Epithelial cell of esophagus (primary cell): ENCODE data around the gene CFAP20DC.

Experiments
- DNase-seq: peaks from one replicate; pipeline ENCODE4 v3.0.0; 2010; ENCODE audit warnings: low read depth
- H3K4me3 ChIP-seq: 2 replicates; pipeline ENCODE4 v1.5.1; 2011; ENCODE audit warnings: mild to moderate bottlenecking, low read length, control low read depth
- CTCF ChIP-seq: IDR thresholded peaks from 2 replicates; pipeline ENCODE4 v1.5.1; 2011; ENCODE audit warnings: low read depth, mild to moderate bottlenecking, low read length, control low read depth, inconsistent platforms; ENCODE audit not compliant: insufficient read depth; ENCODE audit errors: missing control alignments

CFAP20DC gene

GRCh38 chr3:58743296-58743695 is 306.5 kb downstream of the CFAP20DC start:
- no peak overlapping the region for H3K4me3 ChIP-seq
- no peak for DNase-seq
- TF ChIP-seq CTCF: no peak

GRCh38 chr3:58742239-58742638 is 307.6 kb downstream of the CFAP20DC start:
- H3K4me3 ChIP-seq: no peak overlapping the region
- TF ChIP-seq CTCF: no peak
- DNase-seq: no peak

- DNase-seq: no peak
- no peak overlapping the region for H3K4me3 ChIP-seq
- no peak for TF ChIP-seq CTCF
These were observed 312.2 kb downstream of the CFAP20DC start for GRCh38 chr3:58737644-58738043.

GRCh38 chr3:58731673-58732072 is 318.2 kb downstream of the CFAP20DC start:
- no peak for TF ChIP-seq CTCF
- no peak for DNase-seq
- H3K4me3 ChIP-seq: no peak overlapping the region

GRCh38 chr3:58728723-58729122 is 321.1 kb downstream of the CFAP20DC start:
- no peak overlapping the region for H3K4me3 ChIP-seq
- no peak for TF ChIP-seq CTCF
- no peak for DNase-seq

- H3K4me3 ChIP-seq: no peak overlapping the region
- TF ChIP-seq CTCF: no peak
- no peak for DNase-seq
These were observed 324.4 kb downstream of the CFAP20DC start for GRCh38 chr3:58725326-58725853.

- no peak for TF ChIP-seq CTCF
- no peak overlapping the region for H3K4me3 ChIP-seq
- no peak for DNase-seq
These were observed 325.5 kb downstream of the CFAP20DC start for GRCh38 chr3:58724336-58724735.
